GM10248 (cell line): Measurements from ENCODE around the gene ZNF664.
"Not testable (repeated sequence)": the region's sequence is repeated elsewhere in the genome, so short reads cannot be mapped to it uniquely, and the experiment has no call there.

Experiments
- CTCF ChIA-PET: fragments of 300-600 bp; sonication (Branson Sonifier 250); formaldehyde crosslinking; extraction: SDS; loops from one replicate; lab custom pipeline; 2021; ENCODE audit warnings: antibody characterized with exemption; lab: Yijun Ruan, JAX
- POLR2A ChIA-PET: fragments of 350-650 bp; sonication (Branson Sonifier 250); formaldehyde crosslinking; extraction: SDS; loops from one replicate; lab custom pipeline; 2020; ENCODE audit warnings: antibody characterized with exemption; lab: Yijun Ruan, JAX
- DNase-seq: peaks from one replicate; pipeline ENCODE4 v3.0.0; 2012; ENCODE audit errors: extremely low spot score
- TF ChIP-seq, protein P1 (sequence below): IDR thresholded peaks from 2 replicates; pipeline ENCODE4 v1.5.1; 2012; ENCODE audit warnings: mild to moderate bottlenecking, low read depth; ENCODE audit errors: extremely low read depth, missing control alignments, control extremely low read depth

ZNF664 gene

DNA sequence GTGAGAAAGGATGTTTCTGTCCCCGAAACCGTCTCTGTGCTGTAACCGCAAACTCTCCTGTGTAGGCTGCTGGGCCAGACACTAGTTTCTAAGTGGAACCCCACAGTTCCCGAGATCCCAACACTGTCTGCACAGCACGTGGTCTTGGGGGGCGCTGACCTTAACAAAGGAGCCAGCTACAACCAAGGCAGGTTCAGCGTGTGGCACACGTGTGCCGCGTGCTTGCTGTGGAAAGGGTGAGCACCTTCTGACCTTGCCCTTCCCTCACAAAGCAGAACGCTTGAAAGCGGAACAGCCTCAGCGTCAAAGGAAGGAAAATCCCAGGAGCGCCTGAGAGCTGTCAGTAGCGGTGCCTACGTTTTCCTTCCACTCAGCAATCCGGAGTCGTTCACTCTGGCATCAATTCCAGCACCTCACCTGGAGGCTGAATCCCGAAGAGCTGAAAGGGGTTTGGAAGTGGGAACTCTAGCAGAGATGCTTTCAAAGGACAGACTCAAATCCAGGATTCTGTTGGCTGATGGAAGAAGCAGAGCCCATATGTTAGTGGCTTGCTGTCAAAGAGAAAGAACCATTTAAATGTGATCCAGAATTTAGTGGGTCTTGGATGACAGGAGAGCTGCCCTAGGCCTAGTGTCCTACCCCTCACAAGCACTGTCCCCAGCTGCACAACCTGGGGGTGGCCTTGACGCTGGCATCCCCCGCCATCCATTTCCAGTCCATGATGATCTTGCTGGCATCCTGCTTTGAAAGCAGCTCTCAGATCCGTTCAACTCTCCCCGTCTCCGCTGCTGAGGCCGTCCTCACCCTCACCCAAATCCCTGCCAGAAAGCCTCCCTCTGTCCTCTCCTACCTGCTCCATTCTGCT lies 27.5 kb upstream of the ZNF664 start:
- ChIA-PET CTCF (no interaction called here), POLR2A (no interaction called here)
- TF ChIP-seq, protein P1, sequence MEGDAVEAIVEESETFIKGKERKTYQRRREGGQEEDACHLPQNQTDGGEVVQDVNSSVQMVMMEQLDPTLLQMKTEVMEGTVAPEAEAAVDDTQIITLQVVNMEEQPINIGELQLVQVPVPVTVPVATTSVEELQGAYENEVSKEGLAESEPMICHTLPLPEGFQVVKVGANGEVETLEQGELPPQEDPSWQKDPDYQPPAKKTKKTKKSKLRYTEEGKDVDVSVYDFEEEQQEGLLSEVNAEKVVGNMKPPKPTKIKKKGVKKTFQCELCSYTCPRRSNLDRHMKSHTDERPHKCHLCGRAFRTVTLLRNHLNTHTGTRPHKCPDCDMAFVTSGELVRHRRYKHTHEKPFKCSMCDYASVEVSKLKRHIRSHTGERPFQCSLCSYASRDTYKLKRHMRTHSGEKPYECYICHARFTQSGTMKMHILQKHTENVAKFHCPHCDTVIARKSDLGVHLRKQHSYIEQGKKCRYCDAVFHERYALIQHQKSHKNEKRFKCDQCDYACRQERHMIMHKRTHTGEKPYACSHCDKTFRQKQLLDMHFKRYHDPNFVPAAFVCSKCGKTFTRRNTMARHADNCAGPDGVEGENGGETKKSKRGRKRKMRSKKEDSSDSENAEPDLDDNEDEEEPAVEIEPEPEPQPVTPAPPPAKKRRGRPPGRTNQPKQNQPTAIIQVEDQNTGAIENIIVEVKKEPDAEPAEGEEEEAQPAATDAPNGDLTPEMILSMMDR: no peak
- no peak for DNase-seq

DNA sequence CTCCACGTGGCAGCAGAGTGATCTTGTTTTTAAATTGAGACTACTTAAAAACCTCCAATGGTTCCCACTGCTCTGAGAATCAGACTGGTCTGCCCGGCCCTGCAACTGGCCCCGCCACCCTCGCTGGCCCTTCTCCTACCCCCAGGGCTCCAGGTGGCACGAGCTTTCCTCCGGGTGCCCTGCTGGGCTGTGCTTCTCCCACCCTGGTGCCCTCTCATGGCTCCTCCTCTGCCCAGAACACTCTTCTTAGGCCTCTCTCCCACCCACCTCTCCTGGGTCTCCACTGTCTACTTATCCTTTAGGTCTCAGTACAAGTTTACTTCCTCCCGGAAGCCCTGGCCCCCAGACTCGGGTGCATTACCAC lies 26.9 kb upstream of the ZNF664 start:
- no peak for DNase-seq
- TF ChIP-seq, protein P1: no peak
- CTCF ChIA-PET: no interaction called here
- POLR2A ChIA-PET: no interaction called here

DNA sequence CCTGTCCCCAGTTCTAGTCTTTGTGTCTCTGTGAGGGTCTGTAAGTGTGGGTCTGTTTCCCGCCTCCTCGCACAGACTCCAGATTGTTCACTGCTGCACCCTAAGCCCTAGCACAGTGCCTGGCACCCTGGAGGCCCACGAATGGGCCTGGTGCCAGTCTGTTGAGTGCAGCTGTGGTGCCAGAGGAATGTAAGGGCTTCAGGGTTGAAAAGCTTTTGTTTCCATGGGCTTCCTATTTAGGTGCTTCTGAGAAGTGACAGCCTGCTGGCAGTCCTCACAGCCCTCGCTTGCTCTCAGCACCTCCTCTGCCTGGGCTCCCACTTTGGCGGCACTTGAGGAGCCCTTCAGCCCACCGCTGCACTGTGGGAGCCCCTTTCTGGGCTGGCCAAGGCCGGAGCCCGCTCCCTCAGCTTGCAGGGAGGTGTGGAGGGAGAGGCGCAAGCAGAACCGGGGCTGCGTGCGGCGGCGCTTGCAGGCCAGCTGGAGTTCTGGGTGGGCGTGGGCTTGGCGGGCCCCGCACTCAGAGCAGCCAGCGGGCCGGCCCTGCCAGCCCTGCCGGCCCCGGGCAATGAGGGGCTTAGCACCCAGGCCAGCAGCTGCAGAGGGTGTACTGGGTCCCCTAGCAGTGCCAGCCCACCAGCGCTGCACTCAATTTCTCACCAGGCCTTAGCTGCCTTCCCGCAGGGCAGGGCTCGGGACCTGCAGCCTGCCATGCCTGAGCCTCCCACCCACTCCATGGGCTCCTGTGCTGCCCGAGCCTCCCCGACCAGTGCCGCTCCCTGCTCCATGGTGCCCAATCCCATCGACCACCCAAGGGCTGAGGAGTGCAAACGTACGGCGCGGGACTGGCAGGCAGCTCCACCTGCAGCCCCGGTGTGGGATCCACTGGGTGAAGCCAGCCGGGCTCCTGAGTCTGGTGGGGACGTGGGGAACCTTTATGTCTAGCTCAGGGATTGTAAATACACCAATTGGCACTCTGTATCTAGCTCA lies 26.2 kb upstream of the ZNF664 start:
- CTCF ChIA-PET: interaction anchor here (0.7 kb wide), 1 partner anchor 14 kb away, joined by 3 read pairs; no protein-coding TSS in a partner anchor
- DNase-seq, POLR2A ChIA-PET: not testable (repeated sequence)

DNA sequence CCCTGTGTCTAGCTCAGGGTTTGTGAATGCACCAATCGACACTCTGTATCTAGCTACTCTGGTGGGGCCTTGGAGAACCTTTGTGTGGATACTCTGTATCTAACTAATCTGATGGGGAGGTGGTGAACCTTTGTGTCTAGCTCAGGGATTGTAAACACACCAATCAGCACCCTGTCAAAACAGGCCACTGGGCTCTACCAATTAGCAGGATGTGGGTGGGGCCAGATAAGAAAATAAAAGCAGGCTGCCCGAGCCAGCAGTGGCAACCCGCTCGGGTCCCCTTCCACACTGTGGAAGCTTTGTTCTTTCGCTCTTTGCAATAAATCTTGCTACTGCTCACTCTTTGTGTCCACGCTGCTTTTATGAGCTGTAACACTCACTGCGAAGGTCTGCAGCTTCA lies 25.5 kb upstream of the ZNF664 start:
- CTCF ChIA-PET: interaction anchor here (0.7 to 1.9 kb wide), 2 partner anchors 8 to 13 kb away, joined by 3 to 6 read pairs; no protein-coding TSS in a partner anchor
- POLR2A ChIA-PET, DNase-seq: not testable (repeated sequence)

DNA sequence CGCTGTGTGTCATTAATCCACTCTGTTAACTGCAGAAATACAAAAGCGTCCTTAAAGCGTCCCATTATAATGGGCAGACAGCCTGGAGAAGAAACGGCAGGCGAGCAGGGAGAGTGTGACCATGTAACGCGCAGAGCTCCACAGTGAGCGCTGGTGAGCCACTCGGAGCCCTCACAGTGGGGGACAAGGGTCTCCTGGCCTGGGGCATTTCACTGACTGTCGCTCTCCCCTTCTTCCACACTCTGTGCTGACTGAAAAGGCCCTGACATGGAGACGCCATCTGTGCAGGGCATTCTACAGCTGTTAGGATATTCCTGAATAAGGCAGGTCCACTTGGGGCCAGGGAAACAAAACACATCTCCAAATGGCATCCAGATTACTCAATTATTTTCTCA lies 24.6 kb upstream of the ZNF664 start:
- POLR2A ChIA-PET: no interaction called here
- no peak for DNase-seq
- CTCF ChIA-PET: interaction anchor here (1.9 kb wide), 1 partner anchor 9 kb away, joined by 6 read pairs; no protein-coding TSS in a partner anchor
- TF ChIP-seq, protein P1: no peak

DNA sequence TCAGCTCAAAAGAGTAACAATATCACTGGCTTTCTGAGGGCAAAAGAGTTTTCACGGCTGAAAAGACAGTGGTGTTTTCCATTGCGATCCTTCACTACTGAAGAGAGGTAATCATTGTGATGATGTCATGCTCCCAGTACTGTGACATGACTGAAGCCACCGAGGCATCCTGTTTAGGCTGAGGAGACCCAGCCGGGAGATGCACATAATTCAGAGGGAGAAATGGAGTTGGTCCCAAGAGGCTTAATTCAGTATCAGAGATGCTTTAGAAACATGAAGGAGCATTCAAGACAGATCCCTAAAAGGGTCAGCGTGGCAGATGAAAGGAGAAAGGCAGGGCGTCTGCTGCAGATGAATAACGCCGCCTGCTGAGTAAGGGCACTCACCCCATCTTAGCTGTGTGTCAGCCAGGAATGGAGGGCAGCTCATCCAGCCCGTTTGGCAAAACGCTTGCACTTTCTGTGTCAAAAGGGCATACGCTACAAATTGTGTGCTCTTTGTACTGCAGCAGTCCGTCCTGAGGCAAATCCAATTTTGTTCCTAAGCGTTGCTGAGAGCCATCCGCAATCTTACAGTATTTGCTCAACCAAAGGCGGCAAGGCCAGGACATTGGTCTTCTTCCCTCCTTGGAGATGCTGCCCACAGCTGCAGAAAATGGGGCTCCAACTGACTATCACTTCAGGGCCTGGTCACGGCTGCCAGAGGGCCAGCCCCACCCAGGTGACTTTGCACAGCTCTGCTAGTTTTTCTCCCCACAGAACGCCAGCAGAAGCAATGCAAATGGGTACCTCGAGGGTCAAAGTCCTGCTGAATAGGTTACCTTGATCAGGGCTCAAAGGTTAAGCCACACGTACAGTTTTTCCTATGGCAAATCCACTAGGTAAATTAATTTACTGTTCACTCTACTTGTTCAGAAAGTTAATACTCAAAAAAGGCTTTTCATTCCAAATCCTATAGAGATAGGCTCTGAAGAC lies 23.9 kb upstream of the ZNF664 start:
- DNase-seq: no peak
- ChIA-PET CTCF (interaction anchor here (1.9 kb wide), 1 partner anchor 10 kb away, joined by 6 read pairs; no protein-coding TSS in a partner anchor), POLR2A (no interaction called here)
- TF ChIP-seq, protein P1: no peak
